ENCODE data around the gene WASL. TPM values are rescaled to one million over a fixed set of nuclear protein-coding genes. Genes with fewer than 3 reads are reported as not detected.

The WASL gene
- total and polyA plus RNA-seq, 10 of the 15 experiments (the other 5 are each of a cell fraction or from before 2014, with no cell fraction given) = 2.0 to 6.4 (median 3.5) TPM

GRCh38 chr7:123715198-123715597 lies 33.6 kb downstream of the WASL start:
- no peak for FAIRE-seq
- no peak for TF ChIP-seq TCF7 (IDR thresholded peaks at IDR 0.05; ENCODE audit: borderline replicate concordance)
- no peak for TF ChIP-seq ATF3 (IDR thresholded peaks at IDR 0.05; ENCODE audit: borderline replicate concordance, extremely low read depth, low read depth, low read length)
- no peak for TF ChIP-seq NRF1 (conservative IDR thresholded peaks at IDR 0.05; ENCODE audit: low read depth, low read length)
- no peak for TF ChIP-seq TARDBP (IDR thresholded peaks at IDR 0.05; ENCODE audit: borderline replicate concordance)
- no peak for TF ChIP-seq CBFB (IDR thresholded peaks at IDR 0.05; ENCODE audit: low read depth)
- no peak for TF ChIP-seq NR2C1 (IDR thresholded peaks at IDR 0.05)
- TF ChIP-seq KAT2A (conservative IDR thresholded peaks at IDR 0.05; ENCODE audit: control insufficient read depth, low read depth, low read length) = no peak
- no peak for TF ChIP-seq BCL3 (IDR thresholded peaks at IDR 0.05; ENCODE audit: borderline replicate concordance, insufficient read depth, low read depth, low read length, poor library complexity, severe bottlenecking)
- no peak for TF ChIP-seq RB1 (IDR thresholded peaks at IDR 0.05; ENCODE audit: borderline replicate concordance)
- no peak for TF ChIP-seq REST (IDR thresholded peaks at IDR 0.05; ENCODE audit: low read depth, low read length)
- no peak for TF ChIP-seq CHD4 (IDR thresholded peaks at IDR 0.05)
- no peak for TF ChIP-seq EZH2 (IDR thresholded peaks at IDR 0.05; ENCODE audit: borderline replicate concordance, control insufficient read depth, low read depth, low read length)
- TF ChIP-seq ZBTB40 (IDR thresholded peaks at IDR 0.05; ENCODE audit: borderline replicate concordance) = no peak
- no peak for TF ChIP-seq RFX5 (IDR thresholded peaks at IDR 0.05; ENCODE audit: low read depth, low read length)

More at GRCh38 chr7:123715198-123715597, 33.6 kb downstream of the WASL start:
- H4K20me1 ChIP-seq (ENCODE audit: control insufficient read depth, insufficient read depth) = no peaks in the 10 kb centered on the region
- in situ Hi-C loops (cut with MboI) = no loop called here
- no peaks in the 10 kb centered on the region for H3K9me3 ChIP-seq (replicated peaks; ENCODE audit: control insufficient read depth, insufficient read depth, low read length)
- 94% methylated on average over 2 of the region's 2 CpGs for WGBS (ENCODE audit: insufficient coverage, insufficient replicate concordance, low lambda C conversion rate, missing lambda C conversion rate)
- POLR2A ChIA-PET = no interaction called here
- RAD21 ChIA-PET (ENCODE audit: unreplicated experiment) = no interaction called here
- no peak overlapping the region for H3K27ac ChIP-seq (ENCODE audit: control insufficient read depth, insufficient read depth)
- DNase-seq (ENCODE audit: low read depth, low spot score) (no peak), ATAC-seq (no peak)
- no TSS peak for BruUV-seq (replicated peaks)
- H3K27me3 ChIP-seq (replicated peaks in 1 of 2; ENCODE audit: control insufficient read depth in 2 of 2, insufficient read depth in 2 of 2, low read length in 1 of 2) = no peaks in the 10 kb centered on the region
- peaks cover 0 to 2% of the 10 kb centered on the region in 2 experiments; a peak in 1 of 4 replicates for H3K36me3 ChIP-seq (ENCODE audit: control insufficient read depth in 2 of 2, insufficient read depth in 2 of 2, low read length in 1 of 2)
- SMC1A ChIA-PET (ENCODE audit: uncharacterized antibody, unreplicated experiment) = interaction anchor here (1.3 kb wide), 1 partner anchor 9 kb away, joined by 3 read pairs; no protein-coding TSS in a partner anchor
- no peak overlapping the region for H3K4me2 ChIP-seq (ENCODE audit: control insufficient read depth, insufficient read depth)
- H2AFZ ChIP-seq (ENCODE audit: control insufficient read depth, low read depth, low read length) = no peak overlapping the region
- H3K4me3 ChIP-seq = no peak overlapping the region
- H3K9ac ChIP-seq (ENCODE audit: control insufficient read depth, insufficient read depth, low read length) = no peak overlapping the region
- CTCF ChIA-PET = no interaction called here
- H3K79me2 ChIP-seq (ENCODE audit: control insufficient read depth, insufficient read depth, low read length) = peaks cover 28% of the 10 kb centered on the region
- peaks cover 11% of the 10 kb centered on the region for H3K4me1 ChIP-seq (ENCODE audit: control insufficient read depth, insufficient read depth, low read length)
- intact Hi-C loops (cut with micrococcal nuclease; ENCODE audit: unreplicated experiment) = no loop called here
